Type B pancreatic cell (in vitro differentiated cells): ENCODE data around the gene IL1RAPL1. TPM values are rescaled to one million over a fixed set of nuclear protein-coding genes. Genes with fewer than 3 reads are reported as not detected.

Experiments
- DNase-seq: peaks from one replicate; pipeline ENCODE4 v3.0.0; 2021; ENCODE audit warnings: mixed read lengths; ENCODE audit not compliant: unreplicated experiment; ENCODE audit errors: extremely low spot score
- H3K27ac Mint-ChIP-seq: 2 replicates; pipeline ENCODE4 v1.8.0; 2021; ENCODE audit warnings: mild to moderate bottlenecking, mixed read lengths
- H3K27me3 Mint-ChIP-seq: 2 replicates; pipeline ENCODE4 v1.8.0; 2021; ENCODE audit warnings: mixed read lengths
- H3K36me3 Mint-ChIP-seq: 2 replicates; pipeline ENCODE4 v1.8.0; 2021; ENCODE audit warnings: mixed read lengths
- H3K4me1 Mint-ChIP-seq: one replicate; pipeline ENCODE4 v1.8.0; 2021; ENCODE audit warnings: mixed read lengths; ENCODE audit not compliant: unreplicated experiment
- H3K4me3 Mint-ChIP-seq: 2 replicates; pipeline ENCODE4 v1.8.0; 2021; ENCODE audit warnings: mild to moderate bottlenecking, mixed read lengths
- H3K9me3 Mint-ChIP-seq: 2 replicates; pipeline ENCODE4 v1.8.0; 2021; ENCODE audit warnings: mixed read lengths
- CTCF ChIP-seq: fragments of 200-600 bp; sonication (generic); conservative IDR thresholded peaks from 2 replicates; pipeline ENCODE4 v1.5.0; 2021; ENCODE audit warnings: antibody characterized with exemption, mild to moderate bottlenecking
- total RNA-seq: library from RNA; stranded (reverse); gene quantifications from 2 replicates; pipeline ENCODE4 v1.2.1, GENCODE V29; 2021; ENCODE audit warnings: low replicate concordance

IL1RAPL1 gene
- total RNA-seq, 1 donor from 2014 or later = 2.6 TPM

GRCh38 chrX:29466456-29466855, 879.2 kb downstream of the IL1RAPL1 start:
- no peak for DNase-seq
- Mint-ChIP-seq H3K9me3 (no peaks in the 10 kb centered on the region), H3K4me3 (no peak overlapping the region), H3K27ac (no peak overlapping the region), H3K27me3 (no peaks in the 10 kb centered on the region), H3K4me1 (no peaks in the 10 kb centered on the region), H3K36me3 (no peaks in the 10 kb centered on the region)
- no peak for TF ChIP-seq CTCF

GRCh38 chrX:29468911-29469494, 881.8 kb downstream of the IL1RAPL1 start:
- Mint-ChIP-seq H3K27ac (no peak overlapping the region), H3K4me1 (no peaks in the 10 kb centered on the region), H3K9me3 (no peaks in the 10 kb centered on the region), H3K27me3 (no peaks in the 10 kb centered on the region), H3K36me3 (no peaks in the 10 kb centered on the region), H3K4me3 (no peak overlapping the region)
- DNase-seq = no peak
- no peak for TF ChIP-seq CTCF

- Mint-ChIP-seq H3K9me3 (no peaks in the 10 kb centered on the region), H3K4me3 (no peak overlapping the region), H3K27me3 (no peaks in the 10 kb centered on the region), H3K27ac (no peak overlapping the region), H3K4me1 (no peaks in the 10 kb centered on the region), H3K36me3 (no peaks in the 10 kb centered on the region)
- TF ChIP-seq CTCF = no peak
- DNase-seq = no peak
Measured at GRCh38 chrX:29470030-29470429, 882.8 kb downstream of the IL1RAPL1 start.

GRCh38 chrX:29471829-29472228, 884.6 kb downstream of the IL1RAPL1 start:
- H3K4me3 Mint-ChIP-seq = no peak overlapping the region

GRCh38 chrX:29477878-29478277, 890.6 kb downstream of the IL1RAPL1 start:
- H3K4me3 Mint-ChIP-seq = no peak overlapping the region
- DNase-seq = no peak
- peaks cover 4% of the 10 kb centered on the region for H3K27me3 Mint-ChIP-seq
- TF ChIP-seq CTCF = no peak
- H3K9me3 Mint-ChIP-seq = no peaks in the 10 kb centered on the region
- H3K36me3 Mint-ChIP-seq = no peaks in the 10 kb centered on the region
- H3K4me1 Mint-ChIP-seq = peaks cover 5% of the 10 kb centered on the region
- no peak overlapping the region for H3K27ac Mint-ChIP-seq

More at GRCh38 chrX:29471829-29472228, 884.6 kb downstream of the IL1RAPL1 start:
- DNase-seq = no peak
- Mint-ChIP-seq H3K9me3 (no peaks in the 10 kb centered on the region), H3K27me3 (no peaks in the 10 kb centered on the region), H3K4me1 (no peaks in the 10 kb centered on the region), H3K36me3 (no peaks in the 10 kb centered on the region), H3K27ac (no peak overlapping the region)
- no peak for TF ChIP-seq CTCF
